Upper lobe of left lung (tissue), 4 donors: ENCODE results near the gene PRICKLE2.

Source experiments
- CTCF ChIP-seq, 6 experiments: fragments of 450-650 bp in 4 of 6; fragments of 200-600 bp in 2 of 6; sonication (generic) in 2 of 6; IDR thresholded peaks; one replicate each; pipeline ENCODE4 v1.5.1; 2016 to 2019; ENCODE audit warnings: antibody characterized with exemption in 6 of 6
- POLR2AphosphoS5 ChIP-seq, 2 donors: sonication (generic); formaldehyde crosslinking; IDR thresholded peaks; one replicate each; pipeline ENCODE4 v1.5.1; 2017; ENCODE audit warnings: antibody characterized with exemption in 2 of 2

GRCh38 chr3:64057231-64057630, 168.0 kb downstream of the PRICKLE2 start:
- TF ChIP-seq POLR2AphosphoS5 (IDR thresholded peaks at IDR 0.05) (no peak), CTCF (IDR thresholded peaks at IDR 0.05) (no peak)
